NCI-H69 (cell line): Measurements from ENCODE around the gene SSPN.

Experiments used
- DNase-seq: peaks from one replicate; lab custom pipeline; 2025; lab: John Stamatoyannopoulos, UW

Gene SSPN

DNA sequence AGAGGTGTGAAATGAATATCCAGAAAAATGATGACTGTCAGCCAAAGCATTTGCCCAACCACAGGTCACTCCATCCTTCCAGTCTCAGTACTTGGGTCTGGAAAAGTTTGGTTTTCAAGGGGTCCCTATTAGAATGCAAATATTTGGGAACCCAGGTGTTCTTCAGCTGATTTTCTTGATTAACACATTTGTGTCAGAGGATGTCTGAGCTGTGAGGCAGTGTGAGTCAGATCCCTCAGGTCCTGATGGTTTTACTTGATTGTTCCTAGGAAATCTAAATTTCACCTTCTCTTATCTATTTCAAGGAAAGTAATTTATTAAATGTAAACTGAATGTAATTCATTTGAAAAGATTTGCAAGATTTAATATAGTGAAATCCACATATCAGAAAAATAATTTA is 71.5 kb downstream of the SSPN start:
- DNase-seq: no peak

DNA sequence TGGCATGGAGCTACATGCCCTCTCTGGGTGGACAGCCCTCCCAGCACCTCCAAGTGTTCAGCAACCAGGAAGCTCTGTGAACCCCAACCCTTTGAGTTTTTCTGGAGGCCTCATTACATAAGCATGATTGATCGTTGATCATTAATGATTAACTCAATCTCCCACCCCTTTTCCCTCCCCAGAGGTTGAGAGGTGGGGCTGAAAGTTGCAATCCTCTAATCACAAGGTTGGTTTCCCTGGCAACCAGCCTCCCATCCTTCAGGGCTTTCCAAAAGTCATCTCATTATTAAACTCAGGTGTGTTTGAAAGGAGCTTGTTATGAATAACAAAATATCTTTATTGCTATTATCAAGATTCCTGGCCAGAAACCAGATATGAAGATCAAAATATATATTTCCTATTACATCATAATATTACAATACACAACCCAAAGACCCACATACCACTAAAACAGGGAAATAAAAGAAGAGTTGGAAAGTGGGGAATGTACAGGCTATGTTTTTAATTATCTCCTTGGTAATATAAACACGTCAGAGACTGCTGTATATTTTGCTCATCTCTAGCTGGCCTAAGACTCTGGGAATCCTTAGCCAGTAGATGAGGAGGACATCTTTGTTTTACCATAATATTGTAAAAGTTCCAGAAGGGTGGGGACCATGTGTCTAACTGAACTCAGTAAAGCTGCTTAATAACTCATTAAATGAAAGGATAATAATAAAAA is 73.6 kb downstream of the SSPN start:
- no peak for DNase-seq

DNA sequence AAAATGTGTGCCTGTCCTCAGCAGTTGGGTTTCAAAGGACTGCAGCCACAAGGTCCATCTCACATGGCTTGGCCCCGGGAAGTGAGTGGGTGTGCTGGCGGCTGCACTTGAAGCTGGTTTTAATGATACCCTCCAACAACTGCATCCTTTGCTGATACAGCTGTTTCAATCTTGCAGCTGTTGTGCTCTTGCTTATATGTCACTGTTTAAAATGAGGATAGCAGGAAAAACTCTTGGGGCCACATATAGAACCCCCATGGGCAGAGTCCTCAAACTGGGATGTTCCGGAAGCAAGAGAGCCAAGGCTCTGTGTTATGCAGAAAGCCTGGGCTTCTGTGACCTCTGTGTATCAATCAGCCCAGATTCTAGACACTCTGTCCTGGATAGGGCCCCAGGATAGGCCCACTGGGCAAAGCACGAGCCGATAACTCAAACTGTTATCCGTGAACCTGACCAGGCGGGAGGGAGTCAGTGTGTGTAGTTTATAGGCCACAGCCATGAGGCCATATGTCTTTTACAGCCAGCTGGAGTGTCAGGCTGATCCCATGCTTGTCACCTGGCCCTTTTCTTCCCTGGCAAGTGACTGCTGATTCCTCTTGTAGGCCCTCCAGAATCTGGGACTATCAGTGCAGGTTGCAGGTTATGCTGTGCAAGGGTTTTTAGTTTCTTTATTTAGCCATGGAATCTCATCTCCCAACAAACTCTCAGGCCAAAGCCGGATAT is 74.3 kb downstream of the SSPN start:
- no peak for DNase-seq

DNA sequence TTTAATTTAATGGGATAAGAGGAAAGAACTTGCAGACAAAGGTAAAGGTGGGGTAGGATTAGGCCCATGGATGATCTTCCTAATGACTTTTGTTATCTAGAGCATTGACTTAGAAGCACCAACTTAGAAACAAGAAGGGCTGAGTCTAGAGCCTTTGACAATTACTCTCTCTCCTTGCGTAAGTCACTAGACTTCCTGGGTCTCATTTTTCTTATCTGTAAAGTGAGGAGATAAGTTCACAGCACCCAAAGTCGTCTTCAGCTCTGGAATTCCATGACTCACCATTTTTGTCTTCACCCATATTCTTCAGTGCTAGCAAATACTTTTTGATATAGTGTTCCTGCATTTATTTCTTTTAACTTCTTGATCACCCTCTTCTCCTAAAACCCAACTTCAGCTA is 75.7 kb downstream of the SSPN start:
- no peak for DNase-seq

DNA sequence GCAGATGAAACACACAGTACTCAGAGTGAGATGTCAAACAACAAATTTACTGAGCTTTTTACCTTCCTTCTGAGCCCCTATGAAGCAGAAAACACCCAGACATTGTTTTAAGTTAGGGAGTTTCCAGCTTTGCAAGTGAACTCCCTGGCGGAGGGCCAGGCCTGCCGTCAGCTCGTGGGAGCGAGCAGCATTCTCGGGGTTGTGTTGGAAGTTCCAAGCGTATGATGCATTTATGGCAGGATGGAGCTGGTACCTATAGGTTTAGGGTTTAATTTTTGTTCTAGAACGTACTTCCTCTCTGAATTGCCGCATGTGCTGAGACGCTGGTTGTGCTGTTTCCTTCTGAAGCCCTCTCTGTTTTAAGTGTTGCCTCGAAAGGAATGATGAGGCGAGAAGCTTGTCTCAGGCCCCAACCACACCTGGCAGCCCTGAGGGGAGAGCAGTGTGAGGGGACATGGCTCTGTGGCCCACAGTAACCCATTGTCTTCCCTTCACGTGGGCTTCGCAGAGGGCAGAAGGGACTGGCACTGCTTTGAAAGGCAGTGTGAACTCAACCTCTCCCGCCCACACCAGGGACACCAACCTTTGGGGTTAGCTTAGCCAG is 76.6 kb downstream of the SSPN start:
- peak; percentile 2 for DNase-seq

DNA sequence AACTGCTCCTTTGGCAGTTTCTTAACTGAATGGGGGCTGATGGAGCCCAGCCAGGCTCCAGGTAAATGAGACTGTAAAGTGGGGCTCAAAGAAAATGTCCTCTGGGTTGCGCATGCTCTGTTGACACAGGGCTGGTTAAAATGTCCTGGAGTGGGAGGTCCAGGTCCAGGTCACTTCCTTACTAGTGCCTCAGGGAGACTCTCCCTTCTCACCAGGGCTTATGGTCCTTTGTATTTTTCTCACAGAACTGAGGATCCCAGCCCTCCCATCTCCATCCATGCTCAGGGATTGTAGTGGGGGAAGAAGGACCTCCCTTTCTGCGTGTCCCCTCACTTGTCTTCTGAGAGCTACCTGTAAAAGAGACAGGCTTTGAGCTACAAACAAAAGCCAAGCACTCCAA is 77.5 kb downstream of the SSPN start:
- no peak for DNase-seq

DNA sequence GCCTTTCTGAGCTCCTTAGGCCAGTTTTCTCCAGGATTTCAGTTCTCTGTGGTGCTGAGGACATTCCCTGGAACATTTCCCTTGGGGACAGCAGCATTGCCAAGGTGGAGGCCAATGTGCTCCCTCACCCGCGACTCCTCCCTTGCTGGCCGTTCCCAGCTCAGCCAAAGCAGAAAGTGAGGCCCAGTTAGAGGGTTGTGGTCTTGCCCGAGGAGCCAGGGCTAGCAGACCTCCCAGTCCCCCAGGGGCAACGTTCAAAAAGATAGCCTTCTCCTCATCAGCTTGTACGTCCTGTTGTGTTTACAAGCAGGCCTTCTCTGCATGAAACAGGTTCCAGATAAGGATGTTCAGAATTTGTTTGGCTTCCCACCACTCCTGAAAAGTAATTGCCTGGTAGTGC is 78.4 kb downstream of the SSPN start:
- DNase-seq: no peak

DNA sequence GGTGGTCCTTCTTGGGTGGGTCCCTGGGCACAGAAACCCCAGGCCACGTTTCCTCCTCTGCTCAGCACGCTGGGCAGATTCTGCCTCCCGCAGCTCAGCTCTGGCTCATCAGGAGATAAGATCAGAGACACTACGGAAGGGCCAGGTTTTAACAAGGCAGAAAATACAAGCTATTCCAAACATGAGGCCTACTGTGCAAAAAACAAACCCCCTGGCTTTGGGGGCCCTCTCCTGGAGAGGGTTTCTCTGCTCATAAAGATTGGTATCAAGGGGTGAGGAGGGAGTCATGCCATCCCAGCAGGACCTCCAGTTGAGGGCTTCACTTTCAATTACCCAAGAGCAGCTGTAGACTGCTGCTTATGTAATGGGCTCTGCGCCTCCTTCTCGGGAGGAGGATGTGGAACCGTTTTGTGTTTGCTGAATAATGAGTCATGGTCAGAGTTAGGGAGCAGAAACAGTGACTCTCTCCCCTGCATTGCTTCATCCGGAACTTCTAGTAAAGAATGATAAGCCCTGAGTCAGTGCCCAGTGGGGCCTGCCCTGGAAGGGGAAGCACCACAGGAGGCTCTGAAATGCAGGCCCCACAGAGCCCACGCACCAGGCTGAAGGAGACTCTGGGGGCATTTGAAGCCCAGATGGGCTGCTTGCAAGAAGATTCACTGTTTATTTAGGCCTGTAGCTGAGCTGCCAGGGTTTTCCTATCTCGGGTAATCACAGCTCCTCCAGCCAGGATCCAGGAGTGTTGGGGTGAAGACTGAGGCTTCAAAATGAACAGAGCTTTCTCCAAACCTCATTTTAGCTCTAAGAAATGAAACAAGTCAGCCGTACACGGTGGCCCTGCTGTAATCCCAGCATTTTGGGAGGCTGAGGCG is 79.3 kb downstream of the SSPN start:
- peak; percentile 23 for DNase-seq

DNA sequence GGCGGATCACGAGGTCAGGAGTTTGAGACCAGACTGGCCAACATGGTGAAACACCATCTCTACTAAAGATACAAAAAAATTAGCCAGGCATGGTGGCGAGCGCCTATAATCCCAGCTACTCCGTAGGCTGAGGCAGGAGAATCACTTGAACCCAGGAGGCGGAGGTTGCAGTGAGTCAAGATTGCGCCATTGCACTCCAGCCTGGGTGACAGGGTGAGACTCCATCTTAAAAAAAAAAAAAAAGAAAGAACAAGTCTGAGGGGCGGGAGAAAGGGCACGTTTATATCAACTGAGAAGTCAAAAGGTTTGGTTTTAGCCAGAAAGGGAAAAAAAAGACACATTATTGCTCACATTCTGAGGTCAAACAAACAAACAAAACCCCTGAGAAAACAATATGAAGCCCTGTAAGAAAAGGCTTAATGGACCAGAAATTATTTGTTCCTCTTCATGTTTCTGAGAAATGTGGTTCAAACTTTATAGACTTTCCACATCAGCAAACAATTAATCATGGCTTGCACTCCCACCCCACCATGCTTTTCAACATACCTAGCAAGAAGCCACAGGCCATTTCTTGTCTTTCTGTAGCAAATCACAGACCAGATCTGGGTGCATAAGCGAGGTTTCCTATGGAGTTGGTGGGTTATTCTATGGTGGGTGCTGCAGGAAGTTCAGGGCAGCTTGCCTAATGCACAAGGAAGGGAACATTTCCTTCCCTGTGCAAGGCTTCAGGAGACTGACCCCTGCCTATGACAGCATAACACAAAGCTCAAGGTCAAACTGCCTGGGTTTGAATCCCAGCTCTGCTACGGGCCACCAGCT is 80.1 kb downstream of the SSPN start:
- no peak for DNase-seq

DNA sequence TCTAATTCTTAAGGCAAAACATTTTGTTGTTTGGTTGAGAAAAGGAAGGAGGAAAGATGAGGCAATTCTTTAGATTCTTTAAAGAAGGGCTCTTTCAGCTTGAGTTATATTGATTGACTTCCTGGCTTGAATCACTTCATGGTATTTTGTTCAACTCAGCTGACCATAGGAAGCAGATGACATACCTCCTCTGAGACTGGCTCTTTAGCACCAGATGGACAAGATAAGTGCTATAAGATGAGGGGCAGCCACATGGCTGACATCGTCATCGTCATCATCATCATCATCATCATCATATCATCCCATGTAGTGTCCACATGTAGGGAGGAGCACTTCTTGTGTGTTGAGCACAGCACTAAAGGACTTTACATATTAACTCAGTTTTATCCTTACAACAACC is 81.3 kb downstream of the SSPN start:
- no peak for DNase-seq

DNA sequence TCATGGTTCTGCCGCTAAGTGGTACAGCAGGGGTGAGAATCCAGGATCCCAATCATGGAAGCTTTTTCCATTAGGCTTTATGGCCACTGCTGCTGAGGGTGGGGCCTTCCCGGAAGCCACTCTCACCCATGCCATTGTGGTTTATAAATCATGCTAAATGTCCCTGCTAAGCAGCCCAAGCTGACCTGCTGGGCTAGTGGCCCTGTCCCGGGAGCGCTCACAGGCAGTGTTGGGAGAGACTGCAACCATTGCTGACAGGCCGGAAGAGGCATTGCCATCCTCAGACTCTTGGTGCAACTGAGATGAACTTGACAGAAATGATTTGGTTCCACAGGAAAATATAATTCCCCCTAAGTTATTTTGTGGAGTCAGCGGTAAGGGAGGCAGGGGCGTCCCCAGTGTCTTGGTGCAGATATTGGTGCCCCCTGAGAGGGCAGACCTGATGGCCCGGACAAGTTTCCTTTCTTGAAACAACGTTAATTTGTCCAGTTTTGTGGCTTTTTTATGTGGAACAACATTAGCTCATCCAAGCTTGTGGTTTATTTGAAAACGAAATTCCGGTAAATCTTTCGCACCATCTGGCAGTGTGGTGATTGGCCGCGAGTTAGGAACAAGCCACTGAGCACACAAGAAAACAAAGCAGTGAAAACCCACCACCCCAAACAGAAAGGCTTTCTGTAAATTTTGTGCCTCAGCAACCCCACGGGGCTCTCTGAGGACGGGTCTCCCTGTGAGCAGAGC is 82.3 kb downstream of the SSPN start:
- no peak for DNase-seq

DNA sequence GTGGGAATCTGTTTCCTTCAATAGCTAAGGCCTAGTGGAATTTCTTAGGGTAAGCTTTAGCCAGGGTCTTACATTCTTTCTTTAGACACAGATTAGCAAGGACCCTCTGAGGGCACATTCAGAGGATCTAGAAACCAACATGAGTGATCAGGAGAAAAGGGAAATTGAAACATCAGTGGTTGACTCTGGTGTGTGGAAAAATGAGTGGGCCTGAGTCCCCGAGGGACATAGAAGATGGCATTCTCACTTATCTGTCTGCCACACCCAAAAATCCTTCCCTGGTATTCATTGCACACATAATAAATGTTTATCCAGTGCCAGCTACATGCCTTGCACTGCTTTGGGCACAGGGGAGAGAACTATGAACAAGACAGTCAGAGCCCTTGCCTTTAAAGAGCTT is 82.9 kb downstream of the SSPN start:
- no peak for DNase-seq

DNA sequence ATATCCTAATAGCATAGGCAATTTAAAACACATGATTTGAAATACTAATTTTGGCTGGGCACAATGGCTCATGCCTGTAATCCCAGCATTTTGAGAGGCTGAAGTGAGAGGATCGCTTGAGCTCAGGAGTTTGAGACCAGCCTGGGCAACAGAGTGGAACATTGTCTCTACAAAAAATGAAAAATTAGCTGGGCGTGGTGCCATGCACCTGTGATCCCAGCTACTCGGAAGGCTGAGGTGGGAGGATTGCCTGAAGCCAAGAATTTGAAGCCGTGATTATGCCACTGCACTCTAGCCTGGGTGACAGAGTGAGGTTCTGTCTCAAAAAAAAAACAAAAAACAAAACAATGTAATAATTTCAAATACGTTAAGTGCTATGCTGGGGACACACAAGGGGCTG is 83.3 kb downstream of the SSPN start:
- DNase-seq: no peak

DNA sequence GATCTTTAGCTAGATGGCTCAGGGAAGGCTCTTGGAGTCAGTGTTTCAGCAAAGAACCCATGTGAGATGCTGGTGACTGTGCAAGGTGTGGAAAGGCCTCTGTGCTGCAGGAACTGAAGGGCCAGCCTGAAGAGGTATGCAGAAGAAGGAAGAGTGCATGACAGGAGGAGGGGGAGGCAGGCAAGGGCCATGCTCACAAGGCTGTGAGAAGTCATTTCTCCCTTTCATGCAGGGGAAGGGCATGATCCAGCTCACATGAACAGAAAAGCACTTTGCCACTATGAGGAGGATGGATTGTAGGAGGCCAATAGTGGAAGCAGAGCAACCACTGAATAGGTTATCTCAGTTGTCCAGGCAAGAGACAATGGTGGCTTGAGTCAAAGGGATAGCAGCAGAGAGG is 83.7 kb downstream of the SSPN start:
- no peak for DNase-seq

DNA sequence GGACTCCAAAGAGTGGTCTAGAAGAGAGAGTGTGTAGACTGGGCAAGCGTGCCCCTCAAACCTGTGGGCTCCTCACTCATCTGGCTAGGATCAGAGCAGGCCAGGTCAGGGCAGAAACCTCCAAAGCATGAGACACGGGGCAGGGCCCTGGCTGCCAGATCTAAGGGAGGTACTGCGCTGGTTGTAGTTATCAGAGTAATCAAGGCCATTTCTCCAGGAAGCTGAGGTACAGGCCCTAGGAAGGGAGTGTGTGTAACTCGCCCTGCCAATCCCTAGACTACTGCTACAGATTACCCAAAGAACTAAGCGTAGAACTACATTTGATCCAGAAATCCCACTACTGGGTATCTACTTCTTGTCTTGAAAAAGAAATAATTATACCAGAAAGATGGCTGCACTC is 84.5 kb downstream of the SSPN start:
- DNase-seq: no peak

DNA sequence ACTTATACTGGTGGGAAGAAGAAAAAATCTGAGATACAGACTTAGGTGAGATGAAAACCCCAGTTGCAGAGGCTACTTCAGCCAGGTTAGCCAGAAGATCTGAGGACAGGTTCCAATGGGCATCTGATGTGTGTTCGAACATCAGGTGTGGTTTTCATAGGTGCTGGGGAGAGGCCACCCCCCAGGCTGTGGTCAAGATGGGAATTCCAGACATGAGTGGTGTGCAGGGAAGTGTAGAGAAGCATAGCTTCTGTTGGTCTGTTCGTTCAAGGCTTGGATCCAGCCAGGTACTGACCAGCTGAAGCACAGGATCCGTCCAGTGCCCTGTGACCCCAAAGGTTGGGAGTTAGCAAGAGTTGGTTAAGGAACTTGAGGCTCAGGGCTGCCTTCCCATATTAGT is 85.5 kb downstream of the SSPN start:
- no peak for DNase-seq

DNA sequence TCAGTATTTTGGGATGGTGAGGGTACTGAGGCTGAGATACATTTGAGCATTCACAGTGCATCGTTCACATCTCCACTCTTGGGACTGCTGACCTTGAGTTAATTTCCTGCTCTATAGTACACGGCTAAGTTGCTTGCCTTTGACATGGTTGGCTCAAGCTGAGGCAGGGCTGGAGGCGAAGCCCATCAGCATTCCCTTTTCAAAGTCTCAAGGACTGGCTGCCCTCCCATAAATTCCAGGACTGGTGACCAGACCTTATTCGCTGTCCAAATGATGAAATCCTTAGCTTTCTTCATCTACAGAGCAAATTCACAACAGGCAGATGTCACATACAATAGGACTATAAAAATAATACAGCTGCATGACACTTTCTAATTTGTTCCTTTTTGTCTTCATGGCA is 85.9 kb downstream of the SSPN start:
- DNase-seq: no peak

DNA sequence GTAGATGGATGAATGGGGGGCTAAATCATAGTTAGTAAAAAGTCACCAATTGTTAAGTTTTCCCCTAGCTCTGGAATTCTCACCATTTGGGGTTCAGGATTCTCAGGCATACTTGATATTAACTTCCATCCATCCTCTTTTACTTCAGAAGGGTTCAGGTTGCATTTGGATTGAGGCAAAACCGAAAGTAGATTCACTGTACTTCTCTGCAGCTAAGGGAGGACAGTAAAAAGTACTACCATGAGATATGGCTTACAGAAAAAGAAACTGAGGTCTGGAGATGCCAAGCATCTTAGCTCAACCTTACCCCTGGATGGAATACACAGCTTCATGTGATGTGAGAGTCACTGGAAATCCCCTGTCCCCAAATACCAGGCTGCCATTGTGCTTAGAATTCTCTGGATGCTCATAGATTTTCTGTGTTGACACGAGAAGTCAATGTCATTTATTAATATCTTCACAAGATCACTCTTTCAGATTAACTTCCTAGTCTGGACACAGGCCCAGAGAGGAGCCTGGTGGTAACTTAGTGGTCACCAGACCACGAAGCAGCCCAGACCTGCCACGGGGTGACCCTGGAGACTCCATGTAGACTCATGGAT is 87.1 kb downstream of the SSPN start:
- no peak for DNase-seq

DNA sequence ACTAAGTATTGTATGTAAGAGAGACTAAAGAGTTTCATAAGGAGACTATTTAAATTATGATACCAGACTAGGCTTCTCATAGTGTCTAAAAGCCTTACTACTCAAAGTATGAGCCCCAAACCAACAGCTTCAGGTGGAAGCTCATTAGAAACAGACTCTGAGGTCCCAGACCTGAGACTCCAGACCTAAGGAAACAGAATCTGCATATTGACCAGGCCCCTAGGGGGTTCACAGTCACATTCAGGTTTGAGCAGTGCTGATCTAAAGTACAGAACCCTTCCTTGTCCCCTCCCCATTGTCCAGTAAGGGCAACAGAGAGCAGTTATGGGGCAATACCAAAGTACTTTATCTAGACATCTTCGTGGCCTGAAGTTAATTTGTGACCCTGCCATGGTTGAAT is 87.7 kb downstream of the SSPN start:
- no peak for DNase-seq

DNA sequence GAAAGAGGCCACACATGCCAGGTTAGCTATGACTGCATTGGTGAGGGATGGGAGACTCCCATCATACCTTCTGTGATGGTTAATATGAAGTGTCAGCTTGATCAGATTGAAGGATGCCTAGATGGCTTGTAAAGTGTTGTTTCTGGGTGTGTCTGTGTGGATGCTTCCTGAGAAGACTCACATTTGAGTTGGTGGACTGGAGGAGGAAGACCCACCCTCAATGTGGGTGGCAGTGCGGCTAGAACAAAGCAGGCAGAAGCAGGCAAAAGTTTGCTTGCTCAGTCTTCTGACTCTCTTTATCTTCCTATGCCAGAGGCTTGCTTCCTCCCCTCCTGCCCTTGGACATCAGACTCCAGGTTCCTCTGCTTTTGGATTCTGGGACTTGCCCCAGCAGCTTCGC is 88.2 kb downstream of the SSPN start:
- no peak for DNase-seq

DNA sequence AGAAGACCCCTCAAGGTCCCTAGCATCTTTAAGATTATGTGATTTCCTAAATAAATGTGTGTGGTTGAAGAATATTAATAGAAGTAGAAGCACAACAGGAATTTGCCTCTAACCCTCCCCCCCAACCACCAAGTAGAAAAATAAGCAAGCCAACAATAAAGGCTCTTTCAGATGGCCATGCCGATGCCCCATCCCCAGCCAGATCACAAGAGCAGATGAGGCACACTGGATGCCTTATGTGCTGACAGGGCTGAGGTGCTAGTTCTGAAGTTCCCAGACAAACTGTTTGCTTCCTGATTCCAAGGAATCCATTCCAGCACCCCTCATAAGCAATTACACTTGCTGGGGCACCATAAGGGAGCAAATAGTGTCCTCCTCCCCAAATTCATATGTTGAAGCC is 90.0 kb downstream of the SSPN start:
- DNase-seq: no peak
